Stimulated activated CD4-positive, alpha-beta T cell treated with anti-CD3 and anti-CD28 coated beads, Interleukin-15, amount 100 ng/mL, for 48 hours (primary cell): Measurements from ENCODE around the gene SKA2.
"Not testable (repeated sequence)": the region's sequence is repeated elsewhere in the genome, so short reads cannot be mapped to it uniquely, and the experiment has no call there.

Source experiments
- DNase-seq, 2 donors: peaks; one replicate each; pipeline ENCODE4 v3.0.0-alpha.2; 2020; ENCODE audit warnings: low read depth in 2 of 2

The SKA2 gene

DNA sequence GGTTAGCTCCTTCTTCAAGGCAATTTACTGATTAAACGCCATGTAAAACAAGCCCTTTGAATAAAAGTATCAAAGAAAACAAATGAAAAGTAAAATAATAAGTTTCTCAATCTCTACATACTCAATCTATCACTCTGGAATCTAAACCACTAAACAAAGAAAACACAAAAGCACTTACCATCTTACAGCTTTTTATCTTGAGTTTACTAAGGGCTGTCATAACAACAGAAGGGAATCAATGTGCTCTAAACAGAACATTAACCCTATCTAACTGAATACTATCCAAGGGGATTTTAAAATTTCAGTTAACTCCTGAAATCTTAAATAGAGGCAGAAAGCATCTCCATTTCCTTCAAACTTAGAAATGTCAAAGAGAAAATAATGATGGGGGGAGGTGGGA is 3.4 kb downstream of the SKA2 start:
- DNase-seq = no peak

DNA sequence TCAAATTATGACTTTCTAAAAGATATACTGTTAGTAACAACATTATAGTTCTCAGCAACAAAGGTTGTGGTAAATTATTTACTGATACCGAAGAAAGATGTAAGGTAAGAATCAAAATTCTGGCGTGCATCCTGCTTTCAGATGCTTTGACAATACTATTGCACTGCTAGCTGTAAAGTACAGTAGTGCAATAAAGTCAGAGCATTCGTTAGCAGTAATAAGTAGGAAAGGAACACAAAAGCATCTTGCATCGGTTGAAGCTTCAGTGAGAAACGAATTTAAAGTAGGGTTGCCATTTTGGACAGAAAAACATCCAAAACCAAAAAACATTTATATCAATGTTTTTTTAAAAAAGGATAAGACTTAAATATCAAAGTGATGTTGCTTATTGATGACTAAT is 4.0 kb downstream of the SKA2 start:
- DNase-seq = no peak

- no peak for DNase-seq
Measured at GRCh38 chr17:59149841-59150511, 5.0 kb downstream of the SKA2 start.

DNA sequence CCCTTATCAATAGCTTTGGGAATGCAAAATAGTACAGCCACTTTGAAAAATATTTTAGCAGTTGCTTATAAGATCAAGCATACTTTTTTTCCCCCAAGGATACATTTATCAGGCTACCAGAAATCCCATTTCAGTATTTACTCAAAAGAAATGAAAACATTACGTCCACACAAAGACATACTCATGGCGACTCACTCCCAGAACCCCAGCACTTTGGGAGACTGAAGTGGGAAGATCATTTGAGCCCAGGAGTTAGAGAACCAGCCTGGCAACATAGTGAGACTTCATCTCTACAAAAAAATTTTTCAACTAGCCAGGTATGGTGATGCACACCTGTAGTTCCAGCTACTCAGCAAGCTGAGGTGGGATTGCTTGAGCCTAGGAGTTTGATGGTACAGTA is 5.9 kb downstream of the SKA2 start:
- no peak for DNase-seq

DNA sequence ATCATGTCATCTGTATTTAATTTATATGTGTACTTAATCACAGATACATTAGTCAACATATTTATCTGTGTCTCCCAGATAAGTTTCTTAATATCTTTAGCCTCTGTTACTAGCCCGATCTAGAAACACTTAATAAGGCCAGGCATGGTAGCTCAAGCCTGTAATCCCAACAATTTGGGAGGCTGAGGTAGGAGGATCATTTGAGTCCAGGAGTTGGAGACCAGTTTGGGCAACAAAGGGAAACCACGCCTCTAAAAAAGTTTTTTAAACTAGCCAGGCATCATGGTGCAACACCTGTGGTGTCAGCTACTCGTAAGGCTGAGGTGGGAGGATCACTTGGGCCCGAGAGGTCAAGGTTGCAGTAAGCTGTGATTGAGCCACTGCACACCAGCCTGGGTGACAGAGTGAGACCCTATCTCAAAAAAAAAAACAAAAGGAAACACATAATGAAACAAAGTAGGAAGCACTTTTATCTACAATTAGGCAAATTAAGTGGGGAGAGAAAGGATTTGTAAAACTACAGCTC is 9.4 kb downstream of the SKA2 start:
- DNase-seq = no peak

- DNase-seq = no peak
Measured at GRCh38 chr17:59141860-59142259, 13.1 kb downstream of the SKA2 start.

GRCh38 chr17:59139939-59140338 is 15.0 kb downstream of the SKA2 start:
- no peak for DNase-seq

GRCh38 chr17:59138339-59138738 is 16.6 kb downstream of the SKA2 start:
- DNase-seq = not testable (repeated sequence)

- DNase-seq = no peak
Measured at GRCh38 chr17:59131131-59131530, 23.9 kb downstream of the SKA2 start.

DNA sequence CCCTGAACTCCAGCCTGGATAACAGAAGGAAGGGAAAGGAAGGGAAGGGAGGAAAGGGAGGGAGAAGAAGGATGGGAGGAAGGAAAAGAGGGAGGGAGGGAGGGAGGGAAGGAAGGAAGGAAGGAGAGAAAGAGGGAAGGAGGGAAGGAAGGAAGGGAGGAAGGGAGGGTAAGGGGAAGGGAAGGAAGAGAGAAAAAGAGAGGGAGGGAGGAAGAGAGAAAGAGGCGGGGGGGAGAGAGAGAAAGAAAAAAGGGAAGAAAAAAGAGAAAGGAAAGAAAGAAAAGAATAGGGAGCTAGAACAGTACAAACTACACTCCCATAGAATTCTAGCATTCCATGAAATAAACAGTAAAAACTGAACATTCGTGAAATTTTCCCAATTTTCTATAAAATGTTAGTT is 25.2 kb downstream of the SKA2 start:
- DNase-seq = no peak

DNA sequence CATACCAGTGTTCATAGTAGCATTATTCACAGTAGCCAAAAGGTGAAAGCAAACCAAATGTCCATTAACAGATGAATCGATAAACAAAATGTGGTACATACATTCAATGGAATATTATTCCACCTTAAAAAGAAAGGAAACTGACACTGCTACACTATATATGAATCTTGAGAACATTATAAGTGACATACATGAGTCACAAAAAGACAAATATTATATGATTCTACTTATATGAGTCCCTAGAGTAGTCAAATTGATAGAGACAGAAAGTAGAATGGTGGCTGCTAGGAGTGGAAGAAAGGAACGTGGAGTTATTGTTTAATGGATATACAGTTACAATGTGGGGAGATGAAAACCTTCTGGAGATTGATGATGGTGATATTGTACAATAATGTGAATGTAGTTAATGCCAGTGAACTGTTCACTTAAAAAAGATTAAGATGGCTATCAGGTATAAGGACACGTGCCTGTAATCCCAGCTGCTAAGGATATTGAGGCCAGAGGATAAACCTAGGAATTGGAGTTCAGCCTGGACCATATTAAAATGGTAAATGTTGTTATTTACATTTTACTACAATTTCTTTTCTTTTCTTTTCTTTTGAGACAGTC is 28.1 kb downstream of the SKA2 start:
- DNase-seq = no peak

DNA sequence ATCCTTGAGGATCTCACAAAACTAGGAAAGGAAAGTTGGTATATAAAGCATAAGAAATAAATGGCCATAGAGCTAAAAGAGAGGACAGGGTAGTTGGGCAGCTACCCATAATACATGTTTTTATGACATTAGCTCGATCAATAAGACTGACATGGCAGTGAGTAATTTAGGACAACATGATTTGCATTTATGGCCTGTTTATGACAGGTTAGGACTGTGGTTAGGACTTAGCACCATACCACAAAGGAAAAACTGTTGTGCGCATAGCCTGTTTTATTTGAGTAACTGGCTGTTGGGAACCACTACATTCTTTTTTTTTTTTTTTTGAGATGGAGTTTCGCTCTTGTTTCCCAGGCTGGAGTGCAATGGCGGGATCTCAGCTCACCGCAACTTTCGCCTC is 30.3 kb downstream of the SKA2 start:
- no peak for DNase-seq

DNA sequence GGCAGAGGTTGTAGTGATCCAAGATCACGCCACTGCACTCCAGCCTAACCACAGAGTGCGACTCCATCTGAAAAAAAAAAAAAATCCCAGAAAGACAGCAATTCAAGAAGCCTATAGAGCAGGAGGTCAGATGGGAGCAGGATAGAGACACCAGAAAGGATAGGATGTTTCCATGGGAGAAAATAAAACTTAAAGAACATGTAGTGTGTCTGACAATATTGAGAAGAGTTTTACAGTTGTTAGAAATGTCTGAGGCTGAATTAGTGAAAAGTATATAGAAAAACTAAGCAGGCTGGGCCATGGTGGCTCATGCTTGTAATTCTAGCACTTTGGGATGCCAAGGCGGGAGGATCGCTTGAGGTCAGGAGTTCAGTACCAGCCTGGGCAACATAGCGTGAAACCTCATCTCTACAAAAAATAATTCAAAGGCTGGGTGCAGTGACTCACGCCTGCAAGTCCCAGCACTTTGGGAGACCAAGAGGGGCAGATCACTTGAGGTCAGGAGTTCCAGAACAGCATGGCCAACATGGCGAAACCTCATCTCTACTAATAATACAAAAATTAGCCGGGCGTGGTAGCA is 33.0 kb downstream of the SKA2 start:
- no peak for DNase-seq

DNA sequence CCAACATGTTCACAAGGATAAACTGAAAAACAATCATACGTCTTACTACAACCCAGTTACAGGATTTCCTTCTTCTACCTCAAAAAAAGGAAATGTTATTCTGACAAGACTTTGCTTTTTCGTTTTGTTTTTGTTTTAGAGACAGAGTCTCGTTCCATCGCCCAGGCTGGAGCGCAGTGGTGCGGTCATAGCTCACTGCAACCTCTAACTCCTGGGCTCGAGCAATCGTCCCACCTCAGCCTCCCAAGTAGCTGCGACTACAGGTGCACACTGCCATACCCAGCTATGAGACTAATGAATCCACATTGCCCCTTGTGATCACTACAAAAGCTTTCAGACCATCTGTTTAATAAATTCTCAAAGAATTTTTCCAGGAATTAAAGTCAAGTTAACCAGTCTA is 39.5 kb downstream of the SKA2 start:
- DNase-seq = no peak

DNA sequence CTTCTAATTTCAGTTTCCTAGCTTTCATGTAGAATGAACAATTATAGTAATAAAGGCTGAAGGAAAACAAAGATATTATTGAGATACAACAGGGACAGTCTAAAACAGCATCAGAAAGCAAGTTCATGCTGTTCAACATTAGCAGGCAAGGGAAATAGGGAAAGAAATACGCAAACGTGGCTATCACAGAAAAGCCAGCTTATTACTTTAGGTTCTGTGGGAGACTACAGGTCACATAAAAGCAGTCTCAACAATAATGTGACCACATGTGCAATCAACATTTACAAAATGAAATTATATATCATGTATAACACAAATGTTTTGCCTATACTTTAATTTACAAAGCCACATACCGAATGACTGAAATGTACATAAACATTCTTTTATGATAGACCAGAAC is 43.4 kb downstream of the SKA2 start:
- no peak for DNase-seq

- DNase-seq = no peak
Measured at GRCh38 chr17:59110973-59111372, 44.0 kb downstream of the SKA2 start.

DNA sequence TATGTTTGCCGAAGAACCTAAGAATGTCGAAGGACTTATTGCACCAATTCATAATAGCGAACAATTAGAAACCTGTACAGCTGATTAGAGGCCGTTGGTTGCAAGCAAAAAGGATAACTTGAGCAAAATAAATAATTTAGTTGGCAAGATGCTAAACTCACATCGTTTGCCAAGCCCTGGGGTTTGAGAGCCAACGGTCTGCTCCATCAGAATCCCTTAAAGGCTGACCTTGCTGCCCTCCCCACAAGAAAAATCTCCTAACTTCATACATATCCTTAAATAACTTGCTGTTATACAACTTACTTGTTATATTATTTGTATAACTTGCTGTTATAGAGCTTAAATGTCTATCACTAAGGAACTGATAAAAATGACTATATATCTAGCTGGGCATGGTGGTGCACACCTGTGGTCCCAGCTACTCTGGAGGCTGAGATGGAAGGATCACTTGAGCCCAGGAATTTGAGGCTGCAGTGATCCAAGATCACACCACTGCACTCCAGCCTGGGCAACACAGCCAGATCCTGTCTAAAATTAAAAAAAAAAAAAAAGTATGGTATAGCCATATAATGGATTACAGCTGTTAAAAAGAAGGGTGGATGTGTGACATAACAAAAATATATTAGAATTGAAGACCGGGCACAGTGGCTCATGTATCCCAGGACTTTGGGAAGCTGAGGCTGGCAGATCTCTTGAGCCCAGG is 46.4 kb downstream of the SKA2 start:
- DNase-seq = no peak

GRCh38 chr17:59107306-59107670 is 47.7 kb downstream of the SKA2 start:
- no peak for DNase-seq

- peak; percentile 98 to 99 for DNase-seq
Measured at GRCh38 chr17:59106463-59107305, 48.3 kb downstream of the SKA2 start, which contains the start of gene TRIM37. Gene TRIM37 (minus strand): TSS chr17:59106880. CDS start chr17:59106461, 419 bp downstream.

DNA sequence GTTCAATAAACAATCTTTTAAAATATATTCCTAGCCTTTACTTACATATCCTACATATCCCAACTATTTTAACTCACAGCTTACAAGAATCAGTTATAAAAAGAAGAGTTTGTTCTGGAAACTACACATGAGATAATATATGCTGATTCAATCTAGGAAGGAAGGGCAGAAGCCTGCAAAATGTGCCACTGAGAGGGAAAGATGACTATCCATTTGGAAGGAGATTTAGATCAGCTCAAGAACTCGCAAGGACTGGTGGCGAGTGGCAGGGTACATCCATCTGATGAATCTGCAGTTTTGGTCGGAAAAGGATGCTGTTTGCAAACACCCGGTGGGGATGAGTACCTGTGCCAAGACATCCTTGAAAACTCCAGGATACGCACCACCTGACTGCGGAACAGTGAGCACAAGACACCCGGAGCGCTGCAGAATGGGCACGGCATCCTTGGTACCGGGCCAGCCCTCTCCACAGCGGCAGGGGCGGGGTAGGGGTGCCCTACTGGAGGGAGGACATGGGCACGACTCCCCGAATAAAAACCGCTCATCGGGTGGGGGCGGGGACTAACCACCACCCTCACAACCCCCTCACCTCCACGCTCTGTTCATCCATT is 49.0 kb downstream of the SKA2 start:
- DNase-seq = peak; percentile 47 to 59

- no peak for DNase-seq
Measured at GRCh38 chr17:59101178-59101577, 53.8 kb downstream of the SKA2 start.
